ENCODE results near the gene KCNN1. TPM values are rescaled to one million over a fixed set of nuclear protein-coding genes. Genes with fewer than 3 reads are reported as not detected.

The KCNN1 gene
- total RNA-seq, 1 experiment from 2014 or later, result 0.90 TPM

- H3K36me3 ChIP-seq (ENCODE audit: control insufficient read depth, insufficient read depth, low read length), result peaks cover 4% of the 10 kb centered on the region; the same call in 1 of the 2 replicates
- no peaks in the 10 kb centered on the region for H3K27me3 ChIP-seq (ENCODE audit: control insufficient read depth, insufficient read depth, low read length)
- H3K4me3 ChIP-seq (ENCODE audit: low read depth in 2 of 2, low read length in 2 of 2), result peak within 1 kb of the TSS; percentile 73 to 89
- ChIA-PET CTCF (interaction anchor here (0.6 to 3.0 kb wide), 5 partner anchors 62 to 552 kb away, joined by 3 to 19 read pairs (median 13); partner anchors contain the start of genes RPL18A and SLC5A5), POLR2A (interaction anchor here (0.5 to 0.7 kb wide), 2 partner anchors 68 to 127 kb away, joined by 3 to 4 read pairs; no protein-coding TSS in a partner anchor)
- peak; percentile 67 for DNase-seq (ENCODE audit: low read depth, low spot score)
- in situ Hi-C loops (cut with HindIII; ENCODE audit: low pct_unique_long_range_greater_than_20kb, low sequenced_read_pairs), result no loop called here
- H3K9me3 ChIP-seq (ENCODE audit: control insufficient read depth, insufficient read depth, low read depth, low read length), result no peaks in the 10 kb centered on the region
- H3K4me1 ChIP-seq (ENCODE audit: control insufficient read depth, insufficient read depth, low read length), result peaks cover 11% of the 10 kb centered on the region; the same call in 1 of the 2 replicates
- H3K27ac ChIP-seq (ENCODE audit: low read length), result peak within 1 kb of the TSS; percentile 93
- peak; percentile 97 for ATAC-seq
- intact Hi-C loops (cut with micrococcal nuclease; ENCODE audit: unreplicated experiment), result loop anchor here (1.0 kb wide), 1 partner anchor 62 kb away; no protein-coding TSS in a partner anchor
- no TSS peak for BruUV-seq (replicated peaks)
- TF ChIP-seq REST (IDR thresholded peaks at IDR 0.05; ENCODE audit: insufficient read depth in 1 of 2, low read depth in 2 of 2, low read length in 1 of 2) (0 out of 4 replicates have a peak, but pooled peaks of 1 of the 2 experiments have one; percentile 31), SIN3A (IDR thresholded peaks at IDR 0.05; ENCODE audit: borderline replicate concordance, insufficient read depth, low read depth, low read length) (0 out of 2 replicates have a peak, but pooled peaks have one; percentile 55), CTCF (IDR thresholded peaks at IDR 0.05) (peak; percentile 94), POLR2AphosphoS5 (IDR thresholded peaks at IDR 0.05; ENCODE audit: low read depth, low read length) (peak; percentile 74), TCF7L2 (IDR thresholded peaks at IDR 0.05; ENCODE audit: low read depth, low read length) (no peak)
Observed at GRCh38 chr19:17932485-17933338, 34.2 kb upstream of the KCNN1 start, which contains the start of gene CCDC124. CCDC124 (plus strand) TSS chr19:17933015; CDS start chr19:17936421, 3,406 bp downstream.

GRCh38 chr19:17933414-17934129 is 33.3 kb upstream of the KCNN1 start:
- no TSS peak for BruUV-seq (replicated peaks)
- ChIA-PET CTCF (interaction anchor here (0.9 to 3.0 kb wide), 4 partner anchors 62 to 74 kb away, joined by 3 to 19 read pairs (median 8); partner anchors contain the start of genes RPL18A and SLC5A5), POLR2A (interaction anchor here (0.5 to 0.7 kb wide), 3 partner anchors 12 to 128 kb away, joined by 3 to 11 read pairs (median 4); no protein-coding TSS in a partner anchor)
- ATAC-seq (no peak), DNase-seq (ENCODE audit: low read depth, low spot score) (no peak)
- H3K9me3 ChIP-seq (ENCODE audit: control insufficient read depth, insufficient read depth, low read depth, low read length), result no peaks in the 10 kb centered on the region
- H3K27me3 ChIP-seq (ENCODE audit: control insufficient read depth, insufficient read depth, low read length), result no peaks in the 10 kb centered on the region
- intact Hi-C loops (cut with micrococcal nuclease; ENCODE audit: unreplicated experiment) (no loop called here), in situ Hi-C loops (cut with HindIII; ENCODE audit: low pct_unique_long_range_greater_than_20kb, low sequenced_read_pairs) (no loop called here)
- TF ChIP-seq REST (IDR thresholded peaks at IDR 0.05; ENCODE audit: insufficient read depth in 1 of 2, low read depth in 2 of 2, low read length in 1 of 2) (no peak), TCF7L2 (IDR thresholded peaks at IDR 0.05; ENCODE audit: low read depth, low read length) (no peak), POLR2AphosphoS5 (IDR thresholded peaks at IDR 0.05; ENCODE audit: low read depth, low read length) (no peak), CTCF (IDR thresholded peaks at IDR 0.05) (no peak), SIN3A (IDR thresholded peaks at IDR 0.05; ENCODE audit: borderline replicate concordance, insufficient read depth, low read depth, low read length) (no peak)
- peak overlapping the region; percentile 93 for H3K27ac ChIP-seq (ENCODE audit: low read length)
- peak overlapping the region; percentile 73 to 89 for H3K4me3 ChIP-seq (ENCODE audit: low read depth in 2 of 2, low read length in 2 of 2)
- H3K36me3 ChIP-seq (ENCODE audit: control insufficient read depth, insufficient read depth, low read length), result peaks cover 4% of the 10 kb centered on the region; the same call in 1 of the 2 replicates
- H3K4me1 ChIP-seq (ENCODE audit: control insufficient read depth, insufficient read depth, low read length), result peaks cover 11% of the 10 kb centered on the region; the same call in 1 of the 2 replicates

Measured in Panc1 (cell line).